ENCODE data around the gene DCLK2. TPM values are rescaled to one million over a fixed set of nuclear protein-coding genes. Genes with fewer than 3 reads are reported as not detected.
"Not testable (repeated sequence)": the region's sequence is repeated elsewhere in the genome, so short reads cannot be mapped to it uniquely, and the experiment has no call there.

DCLK2 gene
- total RNA-seq, 2 donors from 2014 or later = 7.7 to 9.9 TPM

DNA sequence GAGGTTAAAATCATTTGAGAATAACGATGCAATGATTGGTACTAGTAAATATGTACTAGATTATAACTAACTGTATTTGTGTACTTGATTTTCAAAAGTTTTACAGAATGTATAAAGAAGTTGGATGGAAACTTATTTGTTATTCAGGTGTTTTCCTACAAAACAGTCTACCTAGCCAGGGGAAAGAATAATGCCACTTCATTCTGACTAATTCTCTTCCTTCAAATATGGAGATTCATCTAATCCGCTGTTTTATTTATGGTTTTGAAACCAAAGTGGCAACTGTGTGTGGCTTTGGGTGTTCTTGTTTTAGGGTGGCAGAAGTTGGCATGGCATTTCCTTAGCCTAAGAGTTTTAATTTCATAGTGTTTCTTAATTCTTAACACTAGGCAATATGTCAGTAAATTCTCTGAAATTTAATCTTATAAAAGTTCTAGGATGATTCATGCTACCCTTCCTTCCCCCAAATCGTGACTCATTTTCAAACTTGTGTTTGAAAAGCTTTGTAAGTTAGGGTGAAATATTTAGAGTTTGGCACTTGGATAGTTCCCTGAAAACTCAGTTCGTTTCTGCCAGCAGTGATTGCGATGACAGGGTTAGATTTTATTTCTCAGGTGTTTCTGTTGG is 62.6 kb downstream of the DCLK2 start:
- peak in 1 of 2 donors; percentile 73 for ATAC-seq
- intact Hi-C loops (cut with DNase I) = no loop called here
- DNase-seq = no peak

- intact Hi-C loops (cut with DNase I) = no loop called here
- ATAC-seq (no peak), DNase-seq (no peak)
These were observed 63.5 kb downstream of the DCLK2 start for GRCh38 chr4:150141756-150142155.

DNA sequence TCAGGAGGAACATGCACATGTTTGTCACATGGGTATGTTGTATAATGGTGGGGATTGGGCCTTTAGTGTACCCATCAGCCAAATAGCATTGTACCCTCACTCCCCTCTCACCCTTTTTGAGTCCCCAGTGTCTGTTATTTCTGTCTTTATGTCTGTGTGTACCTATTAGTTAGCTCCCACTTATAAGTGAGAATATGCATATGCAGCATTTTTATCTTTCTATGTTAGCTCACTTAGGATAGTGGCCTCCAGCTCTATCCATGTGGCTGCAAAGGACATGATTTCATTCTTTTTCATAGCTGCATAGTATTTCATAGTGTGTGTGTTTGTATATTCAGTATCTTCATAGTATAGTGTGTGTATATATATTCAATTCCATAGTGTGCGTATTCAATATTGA is 64.6 kb downstream of the DCLK2 start:
- ATAC-seq (no peak), DNase-seq (no peak)
- intact Hi-C loops (cut with DNase I) = no loop called here

DNA sequence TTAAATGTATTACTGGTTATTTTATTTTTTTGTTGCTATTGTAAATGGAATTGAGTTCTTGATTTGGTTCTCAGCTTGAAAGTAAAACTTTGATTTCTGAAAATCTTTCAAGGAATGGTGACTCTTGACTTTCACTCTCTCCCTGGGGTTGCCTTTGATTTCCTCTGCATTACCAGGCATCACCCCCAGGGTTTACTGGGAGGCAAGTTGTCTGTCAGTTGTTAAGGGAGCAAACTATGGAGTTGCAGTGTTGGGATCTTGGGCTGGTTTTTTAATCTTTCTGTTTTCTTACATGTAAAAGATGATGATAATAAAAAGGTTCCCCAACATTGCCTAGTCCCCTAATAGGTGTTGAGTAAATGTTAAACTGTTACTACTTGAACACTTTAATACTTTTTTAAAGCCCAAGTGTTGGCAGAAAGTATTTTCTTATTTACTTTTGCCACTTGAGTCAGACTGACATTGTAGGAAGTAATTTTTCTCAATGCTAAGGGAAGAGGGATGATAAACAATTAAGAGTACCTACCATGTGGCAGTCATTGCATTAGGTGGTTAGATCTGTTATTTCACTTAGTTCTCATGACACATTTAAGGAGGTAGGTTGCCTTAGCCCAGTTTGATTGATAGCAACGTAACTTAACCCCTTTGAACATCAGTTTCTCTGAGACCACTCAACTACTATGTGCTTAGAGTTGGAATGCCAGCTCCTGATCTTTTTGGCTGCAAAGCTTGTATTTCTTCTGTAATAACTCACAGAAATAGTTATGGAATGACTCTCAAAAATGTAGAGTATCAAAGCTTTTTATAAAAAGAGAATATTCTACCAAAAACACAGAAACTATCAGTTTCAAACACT is 67.1 kb downstream of the DCLK2 start:
- no peak for ATAC-seq
- intact Hi-C loops (cut with DNase I) = no loop called here
- DNase-seq = no peak

- intact Hi-C loops (cut with DNase I) = no loop called here
- DNase-seq (no peak), ATAC-seq (no peak)
These were observed 67.7 kb downstream of the DCLK2 start for GRCh38 chr4:150145946-150146340.

DNA sequence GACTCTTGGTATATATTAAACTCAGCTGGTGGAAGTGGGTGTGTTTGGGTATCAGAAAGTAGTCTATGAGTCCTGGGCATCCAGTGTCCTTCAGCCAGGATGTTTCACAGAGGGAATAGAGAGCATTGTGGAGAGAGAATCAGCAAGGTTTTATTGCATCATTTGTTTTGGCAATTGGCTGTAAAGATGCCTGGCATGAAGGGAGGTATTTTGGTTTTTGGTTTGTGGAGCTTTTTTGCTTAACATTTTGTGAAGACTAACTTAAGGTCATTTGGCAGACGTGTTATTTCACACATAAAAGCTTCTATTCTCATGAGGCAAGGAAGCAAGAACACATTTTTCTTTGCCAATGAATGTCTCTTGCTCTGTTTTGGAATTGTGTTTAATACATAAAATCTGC is 71.1 kb downstream of the DCLK2 start:
- intact Hi-C loops (cut with DNase I) = no loop called here
- DNase-seq = no peak
- peak in 1 of 2 donors; percentile 41 for ATAC-seq

- peak in 1 of 2 donors; percentile 73 for ATAC-seq
- intact Hi-C loops (cut with DNase I) = no loop called here
These were observed 72.4 kb downstream of the DCLK2 start for GRCh38 chr4:150150629-150151062.

DNA sequence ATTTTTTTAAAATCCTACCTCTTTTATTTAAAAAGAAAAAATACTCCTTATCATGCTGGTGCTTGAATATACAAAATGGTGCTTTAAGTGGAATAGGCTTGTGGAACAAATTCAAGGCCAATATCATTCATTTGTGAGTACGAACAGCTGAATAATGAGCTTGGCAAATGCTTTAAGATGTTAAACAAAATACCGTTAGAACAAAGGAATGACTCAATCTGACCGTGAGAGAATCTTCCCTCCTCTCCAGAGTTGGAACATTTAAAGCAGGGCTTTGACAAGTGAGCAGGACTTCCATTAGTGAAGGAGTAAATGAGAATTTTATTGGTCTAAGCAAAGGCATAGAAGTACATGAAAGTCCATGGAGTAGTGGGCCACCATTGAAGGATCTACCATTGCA is 74.5 kb downstream of the DCLK2 start:
- no peak for ATAC-seq
- intact Hi-C loops (cut with DNase I) = no loop called here
- no peak for DNase-seq

More at GRCh38 chr4:150150629-150151062, 72.4 kb downstream of the DCLK2 start:
- no peak for DNase-seq

DNA sequence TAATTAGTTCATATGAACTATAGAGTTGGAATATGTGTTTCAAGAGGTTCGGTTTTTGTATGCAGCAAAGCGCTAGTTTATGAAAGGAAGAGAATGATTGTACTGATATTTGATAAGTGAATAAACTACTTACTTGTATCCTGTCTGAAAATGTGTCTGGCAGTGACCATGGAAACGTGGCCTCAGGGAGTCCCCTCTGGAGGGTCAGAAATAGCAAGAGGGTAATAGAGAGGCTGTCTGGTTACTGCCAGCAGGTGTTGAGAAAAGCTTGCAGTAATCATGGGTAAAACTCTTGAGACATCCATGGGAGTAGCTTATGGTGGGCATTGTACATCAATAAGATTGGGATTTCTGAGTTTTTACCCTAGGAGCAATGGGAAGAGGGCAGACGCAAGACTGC is 77.1 kb downstream of the DCLK2 start:
- DNase-seq (no peak), ATAC-seq (no peak)
- intact Hi-C loops (cut with DNase I) = no loop called here

- intact Hi-C loops (cut with DNase I) = no loop called here
- ATAC-seq = no peak
- no peak for DNase-seq
These were observed 78.3 kb downstream of the DCLK2 start for GRCh38 chr4:150156543-150156942.

DNA sequence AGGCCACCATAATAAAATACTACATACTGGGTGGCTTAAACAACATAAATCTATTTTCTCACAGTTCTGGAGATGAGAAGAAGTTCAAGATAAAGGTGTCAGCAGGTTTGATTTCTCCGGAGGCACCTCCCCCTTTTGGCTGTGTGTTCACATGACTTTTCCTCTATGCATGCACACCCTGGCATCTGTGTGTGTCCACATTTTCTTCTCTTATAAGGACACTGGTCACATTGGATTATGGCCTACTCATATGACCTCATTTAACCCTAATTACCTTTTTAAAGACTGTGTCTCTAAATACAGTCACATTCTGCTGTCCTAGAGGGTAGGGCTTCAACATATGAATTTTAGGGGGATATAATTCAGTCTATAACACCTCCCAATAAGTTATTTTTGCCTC is 79.8 kb downstream of the DCLK2 start:
- DNase-seq (no peak), ATAC-seq (no peak)
- intact Hi-C loops (cut with DNase I) = no loop called here

DNA sequence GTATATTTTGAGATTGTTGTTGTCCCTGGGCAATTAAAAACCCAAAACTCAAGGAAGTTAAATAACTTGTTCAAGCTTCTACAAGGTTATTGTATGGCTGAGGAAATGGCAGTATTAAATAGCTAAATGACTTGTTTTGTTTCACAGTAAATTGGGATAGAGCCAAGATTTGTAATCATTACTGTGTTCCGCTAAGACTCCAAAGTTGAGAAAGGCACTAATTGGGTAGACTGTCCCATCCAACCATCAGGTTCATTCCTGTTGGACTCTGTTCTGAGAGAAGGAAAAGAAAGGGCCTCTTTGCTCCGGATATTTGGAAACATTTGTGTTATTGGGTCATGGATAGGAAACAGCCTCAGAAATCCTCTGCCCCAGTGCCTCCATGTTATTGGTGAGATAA is 82.2 kb downstream of the DCLK2 start:
- intact Hi-C loops (cut with DNase I) = no loop called here
- ATAC-seq (peak in 1 of 2 donors; percentile 14), DNase-seq (no peak)

- DNase-seq = no peak
- intact Hi-C loops (cut with DNase I) = no loop called here
- no peak for ATAC-seq
These were observed 82.9 kb downstream of the DCLK2 start for GRCh38 chr4:150161109-150161508.

DNA sequence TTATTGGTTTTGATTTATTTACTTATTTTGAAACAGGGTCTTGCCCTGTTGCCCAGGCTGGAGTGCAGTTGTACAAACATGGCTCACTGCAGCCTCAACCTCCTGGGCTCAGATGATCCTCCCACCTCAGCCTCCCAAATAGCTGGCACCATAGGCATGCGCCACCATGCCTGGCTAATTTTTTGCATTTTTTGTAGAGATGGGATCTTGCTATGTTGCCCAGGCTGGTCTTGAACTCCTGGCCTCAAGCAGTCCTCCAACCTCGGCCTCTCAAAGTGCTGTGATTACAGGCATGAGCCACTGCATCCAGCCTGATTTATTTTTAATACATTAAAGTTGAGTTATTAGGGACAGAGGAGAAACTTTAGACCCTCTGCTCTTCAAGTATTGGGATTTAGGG is 83.8 kb downstream of the DCLK2 start:
- intact Hi-C loops (cut with DNase I); ATAC-seq; DNase-seq: not testable (repeated sequence)

DNA sequence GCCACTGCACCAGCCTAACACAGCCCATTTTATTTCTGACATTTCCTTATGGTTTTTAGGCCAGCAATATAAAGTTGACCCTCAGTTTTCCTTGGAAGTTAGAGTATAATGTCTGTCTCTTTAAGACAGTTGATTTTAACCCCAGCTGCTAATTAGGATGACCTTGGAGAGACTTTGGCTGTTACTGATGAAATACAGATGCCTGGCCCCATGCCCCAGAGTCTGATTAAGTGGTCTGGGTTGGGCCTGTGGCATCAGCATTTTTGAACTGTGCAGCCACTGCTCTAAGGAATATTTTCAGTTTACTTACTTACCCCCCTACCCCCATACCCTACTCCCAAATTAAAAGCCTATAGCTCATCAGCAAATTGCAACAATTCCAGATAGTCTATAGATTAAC is 85.8 kb downstream of the DCLK2 start:
- peak; percentile 38 for DNase-seq
- intact Hi-C loops (cut with DNase I) = no loop called here
- peak; percentile 80 to 85 for ATAC-seq

DNA sequence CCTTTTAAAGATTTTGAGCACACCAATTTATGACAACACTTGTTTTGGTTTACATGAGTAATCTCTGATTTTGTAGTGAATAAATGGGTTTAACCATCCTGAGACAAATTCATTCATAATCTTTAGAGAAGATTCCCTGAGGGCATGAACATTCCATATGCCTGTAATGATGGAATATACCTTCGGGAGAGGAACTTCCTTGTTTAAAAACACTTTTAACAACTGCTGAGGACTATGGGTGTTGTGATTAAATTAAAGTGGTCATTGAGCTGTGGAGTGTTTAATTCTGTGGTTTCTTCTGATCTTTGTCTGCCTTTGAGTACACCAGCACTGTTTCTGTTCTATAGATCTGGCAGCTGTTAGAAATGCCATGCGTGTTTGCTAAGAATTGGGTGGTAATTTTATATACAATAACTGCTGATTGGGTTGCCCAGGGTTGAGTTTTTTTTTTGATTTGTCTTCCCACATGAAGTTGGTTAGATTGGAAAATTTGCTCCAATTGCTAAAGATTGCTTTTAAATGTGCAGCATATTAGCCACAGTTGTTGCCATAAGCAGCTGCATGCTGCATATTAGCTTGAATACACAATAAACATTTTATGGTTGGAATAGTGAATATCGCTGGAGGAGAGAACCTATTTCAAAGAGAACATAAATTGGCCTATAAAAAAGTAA is 86.8 kb downstream of the DCLK2 start:
- no peak for DNase-seq
- ATAC-seq = no peak
- intact Hi-C loops (cut with DNase I) = no loop called here

DNA sequence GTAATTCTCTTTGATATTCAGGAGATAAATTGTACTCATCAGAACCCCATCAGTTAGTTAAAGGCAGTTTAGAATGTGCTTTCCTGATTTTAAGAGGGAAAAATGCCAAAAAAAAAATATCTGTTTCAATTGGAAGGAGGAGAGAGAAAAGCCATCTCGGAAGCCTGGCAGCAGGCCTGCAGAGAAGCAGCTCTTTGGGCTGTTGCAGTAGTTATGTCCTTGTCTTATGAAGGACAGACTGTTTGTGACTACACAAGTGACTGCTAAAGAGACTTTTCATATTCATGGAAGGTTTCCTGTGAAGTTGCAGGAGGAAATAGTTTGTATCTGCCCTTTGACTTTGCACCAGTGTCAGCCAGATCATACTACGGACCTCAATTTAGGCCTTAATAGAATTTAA is 88.8 kb downstream of the DCLK2 start:
- intact Hi-C loops (cut with DNase I) = no loop called here
- peak in 1 of 2 donors; percentile 16 for ATAC-seq
- no peak for DNase-seq

- ATAC-seq (peak in 1 of 2 donors; percentile 18), DNase-seq (no peak)
- intact Hi-C loops (cut with DNase I) = loop anchor here in 1 of 2 donors (10.0 kb wide), 1 partner anchor 99 kb away; the partner anchor contains the start of gene DCLK2
These were observed 95.2 kb downstream of the DCLK2 start for GRCh38 chr4:150173432-150173861.

DNA sequence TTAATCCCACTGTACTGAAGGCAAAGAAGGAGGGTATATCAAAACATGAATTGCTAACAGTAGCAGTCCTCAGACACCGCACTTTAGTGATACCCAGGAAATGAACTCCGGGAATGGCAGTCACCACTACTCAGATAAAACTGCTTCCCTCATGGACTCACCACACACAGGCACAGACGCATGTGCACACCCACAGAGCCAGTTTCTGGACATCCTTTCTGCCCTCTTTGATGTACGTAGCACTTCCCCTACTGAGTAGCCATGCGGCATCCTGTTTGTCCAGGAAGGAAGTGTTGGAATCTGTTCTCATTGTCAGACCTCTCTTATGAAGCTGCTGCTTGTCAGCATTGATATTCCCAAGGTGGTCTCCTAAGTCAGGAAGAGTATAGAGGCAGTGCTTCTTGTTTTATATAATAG is 95.7 kb downstream of the DCLK2 start:
- no peak for DNase-seq
- intact Hi-C loops (cut with DNase I) = loop anchor here in 1 of 2 donors (10.0 kb wide), 1 partner anchor 99 kb away; the partner anchor contains the start of gene DCLK2
- peak; percentile 48 to 56 for ATAC-seq

GRCh38 chr4:150176547-150176946 is 98.3 kb downstream of the DCLK2 start:
- ATAC-seq (peak; percentile 67 to 72), DNase-seq (no peak)
- intact Hi-C loops (cut with DNase I) = loop anchor here in 1 of 2 donors (10.0 kb wide), 1 partner anchor 102 kb away; the partner anchor contains the start of gene DCLK2
